Endothelial cell of umbilical vein (primary cell): ENCODE results near the gene PARP1. TPM values are rescaled to one million over a fixed set of nuclear protein-coding genes. Genes with fewer than 3 reads are reported as not detected.

Source experiments
- BruUV-seq: library from RNA; stranded (reverse); fragments of 400-500 nt; replicated peaks from 2 replicates; lab custom pipeline; 2021; lab: Mats Ljungman, UMichigan
- CTCF ChIA-PET: fragments of 300-600, 350-600 bp; sonication (Branson Sonifier 250); formaldehyde crosslinking; loops from one replicate; lab custom pipeline; 2021; ENCODE audit warnings: antibody characterized with exemption, inconsistent platforms; lab: Charles Lee
- POLR2A ChIA-PET: fragments of 300-600, 350-600 bp; sonication (Branson Sonifier 250); formaldehyde crosslinking; loops from one replicate; lab custom pipeline; 2021; ENCODE audit warnings: antibody characterized with exemption, inconsistent platforms; lab: Charles Lee
- DNase-seq: peaks from one replicate; pipeline ENCODE4 v3.0.0-alpha.2; 2011; ENCODE audit warnings: low read depth, low spot score
- FAIRE-seq: peaks from 2 replicates; lab custom pipeline; 2011; peaks lifted over from hg19 to GRCh38; lab: Jason Lieb, UNC
- H2AFZ ChIP-seq: 2 replicates; pipeline ENCODE4 v1.6.0; 2012; ENCODE audit warnings: low read depth, low read length, control low read depth, inconsistent platforms
- H3K27ac ChIP-seq: 2 replicates; pipeline ENCODE4 v1.5.1; 2011; ENCODE audit warnings: low read depth, mild to moderate bottlenecking, control low read depth, low read length, moderate library complexity; ENCODE audit not compliant: insufficient read depth
- H3K27me3 ChIP-seq, 2 experiments: 2 replicates each; pipeline versions ENCODE4 v1.6.0 to v1.6.1; 2011; ENCODE audit warnings: low read length in 2 of 2, mixed read lengths in 1 of 2; ENCODE audit not compliant: control insufficient read depth in 2 of 2, insufficient read depth in 2 of 2
- H3K36me3 ChIP-seq, 2 experiments: 2 replicates in 1 of 2; 3 replicates in 1 of 2; pipeline ENCODE4 v1.5.1; 2011; ENCODE audit warnings: low read length in 2 of 2, mild to moderate bottlenecking in 1 of 2, moderate library complexity in 1 of 2; ENCODE audit not compliant: control insufficient read depth in 2 of 2, insufficient read depth in 2 of 2; ENCODE audit errors: extremely low read depth in 1 of 2
- H3K4me1 ChIP-seq: 3 replicates; pipeline ENCODE4 v1.5.1; 2011; ENCODE audit warnings: mild to moderate bottlenecking, low read length; ENCODE audit not compliant: control insufficient read depth, insufficient read depth; ENCODE audit errors: extremely low read depth
- H3K4me2 ChIP-seq: 2 replicates; pipeline ENCODE4 v1.6.1; 2011; ENCODE audit warnings: low read length, control low read depth, mixed read lengths; ENCODE audit not compliant: insufficient read depth
- H3K4me3 ChIP-seq, 3 experiments: fragments of 200-600 bp in 1 of 3; sonication (generic), shearing (Covaris generic) in 1 of 3; replicated peaks in 1 of 3; 2 replicates each; pipeline ENCODE4 v1.5.1; 2011 to 2016; ENCODE audit warnings: control low read depth in 3 of 3, low read length in 3 of 3, mild to moderate bottlenecking in 2 of 3, inconsistent platforms in 1 of 3, low read depth in 1 of 3, moderate library complexity in 1 of 3; ENCODE audit not compliant: insufficient read depth in 1 of 3
- H3K79me2 ChIP-seq: 2 replicates; pipeline ENCODE4 v1.6.0; 2012; ENCODE audit warnings: low read length, inconsistent platforms; ENCODE audit not compliant: control insufficient read depth, insufficient read depth
- H3K9ac ChIP-seq: replicated peaks from 2 replicates; pipeline ENCODE3; 2011; ENCODE audit warnings: low read length, control low read depth; ENCODE audit not compliant: insufficient read depth; ENCODE audit errors: extremely low read depth
- H3K9me1 ChIP-seq: replicated peaks from 3 replicates; pipeline ENCODE4 v1.6.0; 2011; ENCODE audit warnings: mild to moderate bottlenecking, low read length; ENCODE audit not compliant: control insufficient read depth, insufficient read depth; ENCODE audit errors: extremely low read depth
- H3K9me3 ChIP-seq: replicated peaks from 2 replicates; pipeline ENCODE4 v1.5.1; 2012; ENCODE audit warnings: low read length, inconsistent platforms; ENCODE audit not compliant: control insufficient read depth, insufficient read depth
- H4K20me1 ChIP-seq: replicated peaks from 2 replicates; pipeline ENCODE3; 2011; ENCODE audit warnings: mild to moderate bottlenecking, low read length; ENCODE audit not compliant: control insufficient read depth, insufficient read depth; ENCODE audit errors: extremely low read depth
- EZH2 ChIP-seq: IDR thresholded peaks from 2 replicates; pipeline ENCODE4 v1.6.1; 2012; ENCODE audit warnings: borderline replicate concordance, low read depth, mild to moderate bottlenecking, moderate library complexity, low read length, inconsistent platforms; ENCODE audit not compliant: severe bottlenecking
- GATA2 ChIP-seq: IDR thresholded peaks from 2 replicates; pipeline ENCODE4 v1.7.0; 2011; ENCODE audit warnings: low read depth, mild to moderate bottlenecking, moderate library complexity, mixed read lengths, low read length; ENCODE audit not compliant: insufficient read length, insufficient read depth
- POLR2A ChIP-seq: IDR thresholded peaks from 2 replicates; pipeline ENCODE4 v1.6.1; 2012; ENCODE audit warnings: low read depth, mild to moderate bottlenecking, control low read depth, low read length
- POLR2AphosphoS5 ChIP-seq: IDR thresholded peaks from 2 replicates; pipeline ENCODE4 v1.6.1; 2012; ENCODE audit warnings: low read depth, mild to moderate bottlenecking, control low read depth, low read length, moderate library complexity; ENCODE audit not compliant: insufficient read depth
- dilution Hi-C: fragments of 300-500 bp; cut with MboI; formaldehyde crosslinking; loops from one replicate; pipeline ENCODE4 v1.15.0; 2019; ENCODE audit warnings: low sequenced_read_pairs; ENCODE audit not compliant: extremely low pct_ligation_motif_present
- intact Hi-C: fragments of 100-400 bp; cut with micrococcal nuclease; formaldehyde crosslinking; loops from one replicate; pipeline ENCODE4 v1.10.0; 2022
- polyA plus RNA-seq, 4 experiments: library from polyadenylated mRNA; depleted of rRNA in 3 of 4; stranded (reverse) in 3 of 4; unstranded in 1 of 4; fragments of >200 nt; gene quantifications; 2 replicates each; pipeline versions ENCODE4 v1.2.1 to v1.2.3, GENCODE V29; 2011 to 2012; ENCODE audit warnings: missing spikeins in 1 of 4
- total RNA-seq: library from RNA; stranded (reverse); gene quantifications from 2 replicates; pipeline ENCODE4 v1.2.3, GENCODE V29; 2021
- TF ChIP-seq, protein P1 (sequence below): IDR thresholded peaks from 2 replicates; pipeline ENCODE4 v1.6.1; 2011; ENCODE audit not compliant: insufficient read depth, insufficient read length

Gene PARP1
- total and polyA plus RNA-seq, 2 donors (not counting 3 experiments of a cell fraction or from before 2014, with no cell fraction given) = 136 to 160 TPM

DNA sequence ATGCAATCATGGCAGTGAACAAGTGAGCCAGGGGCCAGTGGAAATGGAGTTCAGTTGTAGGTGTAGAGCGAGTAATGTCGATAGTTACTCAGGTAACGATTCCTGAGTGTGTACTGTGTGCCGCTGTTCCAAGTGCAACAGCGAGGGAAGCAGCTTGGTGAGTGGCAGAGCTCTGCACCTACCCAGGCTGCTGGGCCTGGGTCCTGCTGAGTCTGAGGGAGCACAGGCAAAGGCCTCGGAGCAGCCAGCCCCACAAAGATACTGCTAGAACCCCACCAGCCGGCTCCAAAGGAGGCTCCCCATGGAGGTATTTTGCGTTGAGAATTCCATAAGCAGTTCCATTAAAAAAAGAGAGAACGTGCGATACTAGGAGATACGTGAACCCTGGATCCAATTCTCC lies 23.2 kb downstream of the PARP1 start:
- H3K27me3 ChIP-seq = no peaks in the 10 kb centered on the region
- H3K4me2 ChIP-seq = no peak overlapping the region
- H3K9me3 ChIP-seq = no peaks in the 10 kb centered on the region
- dilution Hi-C loops = no loop called here
- CTCF ChIA-PET = interaction anchor here (3.4 kb wide), 1 partner anchor 23 kb away, joined by 10 read pairs; the partner anchor contains the start of gene PARP1
- no peak for TF ChIP-seq EZH2
- TF ChIP-seq POLR2A = no peak
- TF ChIP-seq, protein P1, sequence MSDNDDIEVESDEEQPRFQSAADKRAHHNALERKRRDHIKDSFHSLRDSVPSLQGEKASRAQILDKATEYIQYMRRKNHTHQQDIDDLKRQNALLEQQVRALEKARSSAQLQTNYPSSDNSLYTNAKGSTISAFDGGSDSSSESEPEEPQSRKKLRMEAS = no peak
- FAIRE-seq = no peak
- H3K4me3 ChIP-seq = no peak overlapping the region
- H3K9ac ChIP-seq = no peak overlapping the region
- POLR2A ChIA-PET = no interaction called here
- peaks cover 12 to 56% of the 10 kb centered on the region in 2 experiments for H3K36me3 ChIP-seq
- no peaks in the 10 kb centered on the region for H3K79me2 ChIP-seq
- intact Hi-C loops = no loop called here
- no TSS peak for BruUV-seq
- no peaks in the 10 kb centered on the region for H4K20me1 ChIP-seq
- DNase-seq = no peak
- H3K9me1 ChIP-seq = no peaks in the 10 kb centered on the region
- no peak overlapping the region for H2AFZ ChIP-seq
- H3K27ac ChIP-seq = no peak overlapping the region
- no peaks in the 10 kb centered on the region for H3K4me1 ChIP-seq

DNA sequence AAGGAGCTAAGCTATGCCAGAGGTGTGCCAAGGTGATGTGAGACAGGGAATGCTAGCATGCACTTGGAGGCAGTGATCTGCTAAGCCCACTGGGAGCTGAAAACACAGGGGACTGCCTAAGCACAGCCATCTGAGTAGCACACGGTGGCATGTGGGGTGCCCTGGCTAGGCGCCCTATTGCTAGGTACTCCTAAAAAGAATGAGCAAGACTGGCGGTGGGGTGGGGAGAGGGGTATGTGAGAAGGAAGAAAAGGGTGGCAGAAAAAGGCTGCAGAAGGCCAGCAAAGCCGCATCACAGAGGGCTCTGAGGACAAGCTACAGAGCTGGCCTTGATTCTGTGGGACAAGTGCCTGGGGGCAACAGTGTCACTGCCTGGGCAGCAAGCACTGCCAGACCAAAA lies 23.9 kb downstream of the PARP1 start:
- no peak overlapping the region for H2AFZ ChIP-seq
- H3K27ac ChIP-seq = no peak overlapping the region
- dilution Hi-C loops (no loop called here), intact Hi-C loops (no loop called here)
- no peaks in the 10 kb centered on the region for H3K27me3 ChIP-seq
- no peaks in the 10 kb centered on the region for H3K4me1 ChIP-seq
- no peak for TF ChIP-seq POLR2A
- TF ChIP-seq, protein P1 = no peak
- TF ChIP-seq GATA2 = no peak
- no peak for TF ChIP-seq POLR2AphosphoS5
- H4K20me1 ChIP-seq = no peaks in the 10 kb centered on the region
- H3K9ac ChIP-seq = no peak overlapping the region
- ChIA-PET POLR2A (no interaction called here), CTCF (interaction anchor here (0.5 to 3.4 kb wide), 2 partner anchors 24 to 25 kb away, joined by 3 to 10 read pairs; partner anchors contain the start of gene PARP1)
- no peaks in the 10 kb centered on the region for H3K9me3 ChIP-seq
- no peaks in the 10 kb centered on the region for H3K9me1 ChIP-seq
- H3K4me2 ChIP-seq = no peak overlapping the region
- H3K4me3 ChIP-seq = no peak overlapping the region
- H3K36me3 ChIP-seq = peaks cover 18 to 56% of the 10 kb centered on the region in 2 experiments
- BruUV-seq = no TSS peak
- FAIRE-seq (no peak), DNase-seq (no peak)
- H3K79me2 ChIP-seq = no peaks in the 10 kb centered on the region
